Glutamatergic neuron (in vitro differentiated cells): Measurements from ENCODE around the gene TEX35. TPM values are rescaled to one million over a fixed set of nuclear protein-coding genes. Genes with fewer than 3 reads are reported as not detected.
"Not testable (repeated sequence)": the region's sequence is repeated elsewhere in the genome, so short reads cannot be mapped to it uniquely, and the experiment has no call there.

ENCODE experiments used
- DNase-seq: peaks from one replicate; pipeline ENCODE4 v3.0.0; 2022
- H3K27ac Mint-ChIP-seq: one replicate; pipeline ENCODE4 v1.8.0; 2020; ENCODE audit warnings: mild to moderate bottlenecking, mixed read lengths, inconsistent platforms; ENCODE audit not compliant: unreplicated experiment
- H3K27me3 Mint-ChIP-seq: one replicate; pipeline ENCODE4 v1.8.0; 2020; ENCODE audit warnings: mild to moderate bottlenecking, moderate library complexity, mixed read lengths, inconsistent platforms; ENCODE audit not compliant: unreplicated experiment
- H3K36me3 Mint-ChIP-seq: one replicate; pipeline ENCODE4 v1.8.0; 2020; ENCODE audit warnings: mild to moderate bottlenecking, mixed read lengths, inconsistent platforms; ENCODE audit not compliant: unreplicated experiment
- H3K4me1 Mint-ChIP-seq: one replicate; pipeline ENCODE4 v1.8.0; 2020; ENCODE audit warnings: mild to moderate bottlenecking, low read depth, mixed read lengths, inconsistent platforms; ENCODE audit not compliant: unreplicated experiment
- H3K4me3 Mint-ChIP-seq: one replicate; pipeline ENCODE4 v1.8.0; 2020; ENCODE audit warnings: mild to moderate bottlenecking, mixed read lengths, inconsistent platforms; ENCODE audit not compliant: unreplicated experiment
- H3K9me3 Mint-ChIP-seq: one replicate; pipeline ENCODE4 v1.8.0; 2020; ENCODE audit warnings: mild to moderate bottlenecking, moderate library complexity, mixed read lengths, inconsistent platforms; ENCODE audit not compliant: unreplicated experiment
- total RNA-seq: library from RNA; stranded (reverse); fragmentation: NEBNext Ultra II Directional; extraction: Animal tissue kit (Norgen Biotek cat#: 25700); gene quantifications from one replicate; pipeline ENCODE4 v1.2.1, GENCODE V29; 2021; ENCODE audit not compliant: unreplicated experiment
- TF ChIP-seq, protein P1 (sequence below): fragments of 200-600 bp; sonication (generic); IDR thresholded peaks from one replicate; pipeline ENCODE4 v1.5.0; 2021; ENCODE audit not compliant: partially characterized antibody, unreplicated experiment

TEX35 gene
- total RNA-seq, 1 donor from 2014 or later: not detected

DNA sequence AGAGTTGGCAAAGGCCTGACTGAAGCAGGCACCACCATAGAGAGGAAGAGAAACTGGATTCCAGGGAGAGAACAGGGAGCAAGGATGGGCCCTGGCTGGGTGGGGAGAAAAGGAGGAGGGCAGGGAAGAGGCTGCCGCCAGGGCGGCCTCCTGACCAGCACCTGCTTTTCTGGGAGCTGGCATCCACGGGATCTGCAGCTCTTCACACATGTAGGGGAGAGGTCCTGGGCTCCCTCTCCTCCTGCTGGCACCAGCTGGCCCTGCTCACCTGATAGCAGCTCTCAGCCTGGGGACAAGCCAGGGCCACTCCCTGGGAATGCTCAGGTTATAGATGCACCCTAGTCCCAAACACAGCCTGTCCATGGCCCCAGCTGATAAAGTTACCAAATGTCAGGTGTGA lies 39.9 kb downstream of the TEX35 start:
- Mint-ChIP-seq H3K36me3 (peaks cover 10% of the 10 kb centered on the region), H3K27me3 (no peaks in the 10 kb centered on the region), H3K4me1 (no peaks in the 10 kb centered on the region), H3K4me3 (no peak overlapping the region), H3K27ac (no peak overlapping the region), H3K9me3 (peaks cover 7% of the 10 kb centered on the region)
- no peak for DNase-seq
- TF ChIP-seq, protein P1, sequence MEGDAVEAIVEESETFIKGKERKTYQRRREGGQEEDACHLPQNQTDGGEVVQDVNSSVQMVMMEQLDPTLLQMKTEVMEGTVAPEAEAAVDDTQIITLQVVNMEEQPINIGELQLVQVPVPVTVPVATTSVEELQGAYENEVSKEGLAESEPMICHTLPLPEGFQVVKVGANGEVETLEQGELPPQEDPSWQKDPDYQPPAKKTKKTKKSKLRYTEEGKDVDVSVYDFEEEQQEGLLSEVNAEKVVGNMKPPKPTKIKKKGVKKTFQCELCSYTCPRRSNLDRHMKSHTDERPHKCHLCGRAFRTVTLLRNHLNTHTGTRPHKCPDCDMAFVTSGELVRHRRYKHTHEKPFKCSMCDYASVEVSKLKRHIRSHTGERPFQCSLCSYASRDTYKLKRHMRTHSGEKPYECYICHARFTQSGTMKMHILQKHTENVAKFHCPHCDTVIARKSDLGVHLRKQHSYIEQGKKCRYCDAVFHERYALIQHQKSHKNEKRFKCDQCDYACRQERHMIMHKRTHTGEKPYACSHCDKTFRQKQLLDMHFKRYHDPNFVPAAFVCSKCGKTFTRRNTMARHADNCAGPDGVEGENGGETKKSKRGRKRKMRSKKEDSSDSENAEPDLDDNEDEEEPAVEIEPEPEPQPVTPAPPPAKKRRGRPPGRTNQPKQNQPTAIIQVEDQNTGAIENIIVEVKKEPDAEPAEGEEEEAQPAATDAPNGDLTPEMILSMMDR: no peak

DNA sequence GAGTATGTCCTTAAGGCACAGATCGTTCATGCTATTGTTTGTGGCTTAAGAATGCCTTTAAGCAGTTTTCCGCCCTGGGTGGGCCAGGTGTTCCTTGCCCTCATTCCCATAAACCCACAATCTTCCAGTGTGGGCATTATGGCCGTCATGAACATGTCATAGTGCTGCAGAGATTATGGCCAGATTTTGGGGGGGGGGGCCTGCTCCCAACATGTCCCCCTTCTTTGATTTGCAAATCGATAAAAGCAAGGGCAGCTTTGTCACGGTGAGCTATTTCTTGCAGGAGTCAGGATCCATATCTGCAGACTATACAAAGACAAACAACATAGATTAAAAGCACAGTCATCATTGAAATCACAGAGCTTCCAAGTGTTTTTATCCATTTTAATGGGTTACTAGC lies 41.4 kb downstream of the TEX35 start:
- not testable (repeated sequence) for DNase-seq, H3K27me3 Mint-ChIP-seq, H3K27ac Mint-ChIP-seq, H3K36me3 Mint-ChIP-seq, H3K4me3 Mint-ChIP-seq, H3K9me3 Mint-ChIP-seq, H3K4me1 Mint-ChIP-seq

DNA sequence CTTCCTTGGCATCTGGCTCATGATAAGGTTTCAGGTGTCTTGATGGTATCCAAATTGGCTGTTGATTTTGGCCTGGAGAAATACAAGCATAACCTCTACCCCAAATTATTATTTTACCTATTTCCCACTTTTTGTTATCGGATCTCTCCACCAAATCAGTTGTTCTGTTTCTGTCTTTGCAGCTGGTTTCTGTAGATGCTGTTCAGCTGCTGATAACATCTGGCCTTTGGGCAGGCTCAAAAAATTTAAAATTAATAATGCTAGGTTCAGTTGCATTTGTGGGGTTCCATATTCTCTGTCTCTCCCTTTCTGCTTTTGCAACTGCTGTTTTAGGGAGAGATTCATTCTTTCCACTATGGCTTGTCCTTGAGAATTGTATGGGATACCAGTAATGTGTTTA lies 42.7 kb downstream of the TEX35 start:
- H3K9me3 Mint-ChIP-seq, H3K4me3 Mint-ChIP-seq, H3K36me3 Mint-ChIP-seq, H3K4me1 Mint-ChIP-seq, DNase-seq, H3K27me3 Mint-ChIP-seq, H3K27ac Mint-ChIP-seq: not testable (repeated sequence)

DNA sequence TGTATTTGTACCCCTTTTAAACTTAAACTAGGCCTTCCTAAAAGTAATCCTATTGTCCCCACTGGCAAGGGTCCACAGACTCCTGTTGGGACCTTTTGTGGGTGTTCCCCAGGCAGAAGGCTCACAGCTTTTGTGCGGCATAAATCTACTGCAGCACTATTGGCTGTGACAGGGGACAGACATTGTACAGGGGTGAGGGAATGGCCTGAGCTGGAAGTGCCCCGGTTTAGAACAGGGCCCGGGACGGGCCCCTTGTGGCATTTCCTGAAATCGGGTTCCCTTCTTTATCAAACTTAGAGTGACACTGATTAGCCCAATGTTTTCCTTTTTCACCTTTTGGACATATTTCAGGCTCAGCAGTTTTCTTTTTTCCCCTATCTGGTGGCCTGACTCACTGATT lies 45.9 kb downstream of the TEX35 start:
- DNase-seq: not testable (repeated sequence)

DNA sequence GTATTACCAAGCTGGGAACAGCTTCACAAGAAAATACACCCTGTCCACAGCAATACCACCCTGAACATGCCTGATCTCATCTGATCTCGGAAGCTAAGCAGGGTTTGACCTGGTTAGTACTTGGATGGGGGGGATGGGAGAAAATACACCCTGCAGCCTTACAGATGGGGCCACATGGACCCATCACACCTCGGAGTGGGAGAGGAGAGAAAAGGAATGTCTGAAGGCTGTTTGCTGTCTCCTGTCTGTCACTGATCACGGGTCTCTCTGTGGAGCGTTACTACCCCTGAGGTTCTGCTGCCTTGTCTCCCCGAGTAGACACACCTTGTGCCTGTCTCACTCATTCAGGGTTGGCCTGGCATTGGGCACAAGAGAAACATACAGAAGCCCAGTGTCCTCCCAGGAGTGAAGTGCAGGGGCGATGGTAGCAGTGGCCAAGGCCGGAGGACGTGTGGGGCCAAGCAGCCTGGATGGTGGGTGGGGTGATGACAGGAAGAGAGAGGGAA lies 48.0 kb downstream of the TEX35 start:
- H3K4me3 Mint-ChIP-seq: no peak overlapping the region

More for the DNA sequence above, 45.9 kb downstream of the TEX35 start:
- not testable (repeated sequence) for H3K4me3 Mint-ChIP-seq, H3K4me1 Mint-ChIP-seq, H3K9me3 Mint-ChIP-seq, H3K27ac Mint-ChIP-seq, H3K27me3 Mint-ChIP-seq, H3K36me3 Mint-ChIP-seq

DNA sequence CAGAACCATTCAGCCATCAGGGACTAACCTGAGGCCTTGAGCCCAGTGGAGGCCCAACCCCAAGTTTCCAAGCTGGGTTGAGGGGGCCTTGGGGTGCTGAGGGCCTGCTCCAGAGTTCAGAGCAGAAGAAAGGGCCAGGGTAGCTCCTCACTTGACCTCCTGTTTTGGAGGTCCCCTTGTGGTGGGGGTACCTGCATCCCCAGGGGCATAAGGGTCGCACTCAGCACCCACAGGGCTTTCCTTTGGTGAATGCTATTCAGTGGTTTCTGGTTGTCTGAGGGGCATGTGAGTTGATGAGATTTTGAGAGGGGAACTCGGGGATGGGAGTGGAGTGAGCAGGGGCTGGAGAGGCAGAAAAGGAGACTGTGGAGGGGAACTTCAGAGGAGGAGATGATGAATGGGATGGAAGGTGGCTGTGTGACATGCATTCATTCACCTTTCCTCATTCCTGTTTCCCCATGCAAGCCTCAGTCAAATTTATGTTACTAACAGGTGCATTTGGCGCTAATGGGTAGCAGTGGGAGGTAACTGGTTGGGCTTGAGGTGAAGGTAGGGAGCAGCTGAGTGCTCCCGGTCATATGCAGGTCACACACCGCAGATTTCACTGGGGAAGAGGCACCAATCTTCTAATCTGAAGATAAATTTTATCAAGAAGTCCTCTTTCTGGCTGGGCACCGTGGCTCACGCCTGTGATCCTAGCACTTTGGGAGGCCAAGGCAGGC lies 50.4 kb downstream of the TEX35 start:
- Mint-ChIP-seq H3K4me1 (no peaks in the 10 kb centered on the region), H3K9me3 (peaks cover 4% of the 10 kb centered on the region), H3K36me3 (peaks cover 4% of the 10 kb centered on the region), H3K27ac (no peak overlapping the region), H3K27me3 (no peaks in the 10 kb centered on the region), H3K4me3 (no peak overlapping the region)
- no peak for DNase-seq
- TF ChIP-seq, protein P1: no peak

More for the DNA sequence above, 48.0 kb downstream of the TEX35 start:
- TF ChIP-seq, protein P1: no peak
- Mint-ChIP-seq H3K27ac (no peak overlapping the region), H3K27me3 (no peaks in the 10 kb centered on the region), H3K9me3 (peaks cover 1% of the 10 kb centered on the region), H3K4me1 (no peaks in the 10 kb centered on the region), H3K36me3 (no peaks in the 10 kb centered on the region)
- no peak for DNase-seq
